GM23338 (cell line): Measurements from ENCODE around the gene HOXA9.

ENCODE experiments used
- NANOG ChIP-seq: IDR thresholded peaks from 2 replicates; pipeline ENCODE4 v1.6.1; 2016; ENCODE audit warnings: antibody characterized with exemption, borderline replicate concordance
- TF ChIP-seq, protein P1 (sequence below), 2 experiments: fragments of 200-600 bp in 1 of 2; sonication (generic) in 1 of 2; conservative IDR thresholded peaks; 2 replicates each; pipeline versions ENCODE4 v1.5.1 to v1.6.1; 2016 to 2017; ENCODE audit warnings: antibody characterized with exemption in 2 of 2, low read depth in 2 of 2, mild to moderate bottlenecking in 2 of 2, moderate library complexity in 1 of 2

DNA sequence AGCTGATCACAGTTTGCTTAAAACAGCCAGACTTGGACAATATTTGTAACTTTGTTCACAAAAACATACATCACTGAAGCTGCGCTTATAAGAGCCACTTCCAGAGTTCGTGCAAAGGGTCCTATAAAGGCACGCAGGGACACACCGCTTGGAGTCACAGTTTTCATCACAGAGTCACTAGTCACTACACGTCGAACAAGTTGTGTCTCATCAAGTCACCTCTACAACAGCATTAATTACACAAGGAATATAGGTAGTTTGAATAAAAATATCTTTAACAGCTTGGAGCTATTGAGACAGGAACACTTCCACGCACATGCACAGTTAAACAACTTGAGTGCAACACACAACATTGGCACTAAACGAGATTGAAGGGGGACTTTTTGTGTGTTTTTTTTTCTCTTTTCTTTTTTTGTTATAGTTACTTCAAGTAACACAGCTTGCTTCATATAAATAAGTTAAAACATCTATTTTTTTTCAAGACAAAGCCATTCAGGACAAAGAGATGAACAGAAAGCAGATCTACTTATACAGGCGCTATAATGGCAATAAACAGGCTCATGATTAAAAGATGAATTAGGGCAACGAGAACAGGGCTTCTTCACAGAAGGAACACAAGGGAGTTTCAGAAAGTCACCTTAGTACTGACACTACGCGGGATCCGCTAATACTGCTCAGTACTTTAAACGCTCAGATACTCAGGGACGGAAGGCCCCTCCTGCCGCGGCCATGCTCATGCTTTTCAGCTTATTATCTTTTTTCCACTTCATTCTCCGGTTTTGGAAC is 24.0 kb downstream of the HOXA9 start:
- TF ChIP-seq, protein P1, sequence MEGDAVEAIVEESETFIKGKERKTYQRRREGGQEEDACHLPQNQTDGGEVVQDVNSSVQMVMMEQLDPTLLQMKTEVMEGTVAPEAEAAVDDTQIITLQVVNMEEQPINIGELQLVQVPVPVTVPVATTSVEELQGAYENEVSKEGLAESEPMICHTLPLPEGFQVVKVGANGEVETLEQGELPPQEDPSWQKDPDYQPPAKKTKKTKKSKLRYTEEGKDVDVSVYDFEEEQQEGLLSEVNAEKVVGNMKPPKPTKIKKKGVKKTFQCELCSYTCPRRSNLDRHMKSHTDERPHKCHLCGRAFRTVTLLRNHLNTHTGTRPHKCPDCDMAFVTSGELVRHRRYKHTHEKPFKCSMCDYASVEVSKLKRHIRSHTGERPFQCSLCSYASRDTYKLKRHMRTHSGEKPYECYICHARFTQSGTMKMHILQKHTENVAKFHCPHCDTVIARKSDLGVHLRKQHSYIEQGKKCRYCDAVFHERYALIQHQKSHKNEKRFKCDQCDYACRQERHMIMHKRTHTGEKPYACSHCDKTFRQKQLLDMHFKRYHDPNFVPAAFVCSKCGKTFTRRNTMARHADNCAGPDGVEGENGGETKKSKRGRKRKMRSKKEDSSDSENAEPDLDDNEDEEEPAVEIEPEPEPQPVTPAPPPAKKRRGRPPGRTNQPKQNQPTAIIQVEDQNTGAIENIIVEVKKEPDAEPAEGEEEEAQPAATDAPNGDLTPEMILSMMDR (conservative IDR thresholded peaks at IDR 0.05; ENCODE audit: low read depth in 2 of 2), result no peak
- TF ChIP-seq NANOG, result no peak
